Posterior cingulate gyrus (tissue), 11 donors: ENCODE measurements around the gene CNKSR3.

ENCODE experiments used
- DNase-seq, 10 donors: peaks; one replicate each; pipeline versions ENCODE4 v3.0.0 to v3.0.0-alpha.2; 2020 to 2021; ENCODE audit warnings: mixed read lengths in 3 of 10
- intact Hi-C: fragments of 100-400 bp; cut with DNase I; formaldehyde crosslinking; loops from one replicate; pipeline ENCODE4 v1.15.1; 2023

CNKSR3 gene

DNA sequence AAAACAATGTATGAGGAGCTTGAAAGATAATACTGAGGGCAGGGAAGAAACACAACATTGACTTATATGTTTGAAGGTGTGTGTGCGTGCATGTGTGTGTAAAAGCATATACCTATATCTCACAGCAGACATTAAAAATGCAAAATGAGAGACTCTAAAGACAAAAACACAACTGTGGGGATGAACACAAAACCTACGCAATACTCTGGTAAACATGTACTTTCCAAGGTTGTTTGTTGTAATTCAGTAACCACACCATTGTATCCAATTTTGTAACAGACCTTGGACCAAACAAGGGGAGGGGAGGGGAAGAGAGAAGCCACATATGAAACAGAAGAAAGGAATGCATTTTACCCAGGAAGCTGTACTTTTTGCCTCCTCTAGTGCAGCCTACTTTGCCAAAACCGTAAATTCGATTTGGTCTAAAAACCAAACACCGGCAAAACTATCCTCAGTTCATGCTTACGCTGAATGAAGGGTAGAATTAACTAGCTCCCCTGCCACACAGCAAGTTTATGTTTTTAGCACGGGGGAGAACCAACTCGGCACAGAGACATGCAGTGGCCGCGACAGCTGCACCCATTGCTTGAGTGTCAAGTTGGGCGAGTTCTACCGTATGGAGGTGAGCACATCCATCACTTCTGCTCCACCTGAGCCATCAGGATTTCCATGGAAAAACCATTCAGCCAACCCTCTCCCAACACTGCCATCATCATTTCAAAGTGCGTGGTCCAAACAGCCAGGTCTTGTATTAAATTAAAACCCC, 50.0 kb downstream of the CNKSR3 start:
- intact Hi-C loops, result no loop called here
- DNase-seq, result no peak

DNA sequence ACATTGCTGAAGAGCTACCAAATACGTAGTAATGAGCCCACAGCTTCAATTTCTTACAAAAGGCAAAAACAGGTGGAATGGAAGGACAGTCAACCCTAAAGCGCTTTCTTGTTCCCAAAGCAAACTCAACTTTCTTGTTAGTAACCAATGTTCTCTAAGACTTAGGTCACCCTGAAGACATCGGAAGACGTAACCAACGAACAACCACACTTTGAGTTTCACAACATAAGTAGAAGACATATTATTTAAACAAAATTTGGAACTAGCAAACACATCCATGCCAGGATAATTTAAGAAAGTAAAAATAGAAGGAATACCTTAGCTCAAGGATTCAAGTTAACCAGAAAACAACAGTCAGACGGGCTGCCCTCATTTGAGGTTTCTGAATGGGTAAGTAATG, 51.0 kb downstream of the CNKSR3 start:
- no peak for DNase-seq
- intact Hi-C loops, result no loop called here

DNA sequence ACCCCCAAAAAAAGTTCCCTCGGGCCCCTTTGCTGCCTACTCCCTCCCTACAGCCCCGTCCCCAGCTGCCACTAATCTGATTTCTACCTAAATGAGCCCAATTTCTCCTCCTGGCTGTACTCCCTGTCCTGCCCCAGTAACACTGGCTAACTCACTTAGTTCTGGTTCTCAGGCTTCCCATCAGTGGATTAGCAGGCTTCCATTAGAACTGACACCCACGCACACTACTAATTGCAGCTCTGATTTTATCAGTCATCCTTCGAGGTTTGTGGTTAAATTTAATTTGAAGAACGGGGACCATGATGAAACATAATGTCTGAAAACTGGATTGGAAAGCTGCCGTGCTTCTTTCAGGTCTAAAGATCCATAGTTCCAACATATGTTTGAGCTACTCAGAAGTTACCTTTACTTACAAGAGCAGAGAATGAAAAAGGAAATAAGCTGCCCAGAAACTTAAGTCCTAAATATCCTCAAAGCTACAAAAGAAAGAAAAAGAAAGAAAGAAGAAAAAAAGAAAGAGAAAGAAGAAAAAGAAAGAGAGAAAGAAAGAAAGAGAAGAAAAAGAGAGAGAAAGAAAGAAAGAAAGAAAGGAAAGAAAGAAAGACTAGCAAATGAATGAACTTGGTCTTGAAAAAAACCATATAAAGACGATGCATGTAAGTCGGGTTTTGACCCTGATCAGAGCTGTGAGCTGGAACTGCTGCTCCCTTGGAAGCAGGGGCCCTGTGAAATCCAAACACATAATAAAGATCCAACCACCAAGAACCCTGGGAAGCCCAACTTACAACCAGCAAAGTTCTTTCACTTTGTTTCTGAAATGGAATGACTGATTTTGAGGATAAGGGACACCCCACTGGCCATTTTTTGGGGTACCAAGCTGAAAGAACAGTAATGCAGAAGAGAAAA, 51.7 kb downstream of the CNKSR3 start:
- intact Hi-C loops, result no loop called here
- no peak for DNase-seq

DNA sequence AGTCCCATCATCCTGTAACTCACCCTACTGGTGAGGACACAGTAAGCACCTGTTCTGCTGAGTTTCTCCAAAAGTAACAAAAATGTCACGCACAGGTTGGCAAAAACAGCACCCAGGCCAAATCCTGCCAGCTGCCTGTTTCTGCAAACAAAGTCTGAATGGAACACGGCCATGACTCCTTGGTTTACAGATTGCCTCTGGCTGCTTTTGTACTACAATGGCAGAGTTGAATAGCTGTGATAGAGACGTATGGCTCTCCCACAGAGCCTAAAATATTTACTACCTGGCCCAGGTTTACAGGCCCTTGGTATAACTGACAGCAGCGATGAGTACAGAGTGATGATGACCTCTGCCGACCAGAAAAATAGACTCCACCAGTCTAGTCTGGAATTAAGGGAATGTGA, 52.6 kb downstream of the CNKSR3 start:
- no peak for DNase-seq
- intact Hi-C loops, result no loop called here

DNA sequence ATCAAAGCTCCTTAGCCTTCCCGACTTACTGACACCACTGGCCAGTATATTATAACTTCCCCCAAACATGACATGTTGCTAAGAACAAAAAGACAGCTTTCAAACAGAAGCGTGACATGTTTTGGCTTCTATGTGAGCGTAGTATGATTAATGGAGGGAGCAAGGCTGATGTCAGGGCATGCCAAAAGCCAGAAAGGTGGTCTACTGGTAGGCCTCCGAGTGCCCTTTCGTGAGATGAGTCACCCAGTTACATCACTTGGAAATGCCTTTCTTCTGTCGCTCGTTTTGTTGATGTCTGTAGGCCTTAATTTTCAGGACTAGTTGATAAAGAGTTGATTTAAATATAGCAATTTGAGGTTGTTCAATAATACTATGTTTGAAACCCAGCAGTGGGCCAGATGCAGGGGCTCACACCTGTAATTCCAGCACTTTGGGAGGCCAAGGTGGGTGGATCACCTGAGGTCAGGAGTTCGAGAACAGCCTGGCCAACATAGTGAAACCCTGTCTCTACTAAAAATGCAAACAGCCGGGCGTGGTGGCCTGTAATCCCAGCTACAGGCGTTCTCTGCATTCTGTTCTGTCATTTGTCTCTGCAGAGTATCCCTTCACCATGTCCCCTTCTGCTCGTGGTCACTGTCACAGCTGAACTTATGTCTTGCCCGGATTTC, 53.3 kb downstream of the CNKSR3 start:
- no peak for DNase-seq
- intact Hi-C loops, result no loop called here

DNA sequence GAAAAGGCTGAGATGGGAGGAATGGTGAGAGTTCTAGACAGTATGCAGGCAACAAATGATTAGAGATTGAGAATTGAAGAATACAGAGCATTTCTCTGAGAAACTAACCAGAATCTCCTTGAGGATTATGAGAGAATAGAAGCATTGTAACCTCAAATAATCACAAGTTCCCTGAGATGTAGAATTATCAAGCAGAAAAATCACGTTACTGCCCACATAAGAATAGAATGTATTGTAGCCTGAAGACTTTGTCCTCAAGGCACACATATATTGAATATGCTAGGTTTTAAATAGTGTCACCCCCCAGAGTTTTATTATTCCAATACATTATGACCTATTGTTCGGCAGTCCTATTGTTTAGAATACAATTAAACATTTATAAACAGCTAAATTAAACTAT, 57.2 kb downstream of the CNKSR3 start:
- no peak for DNase-seq
- intact Hi-C loops, result loop anchor here (2.0 kb wide), 1 partner anchor 45 kb away; no protein-coding TSS in a partner anchor

DNA sequence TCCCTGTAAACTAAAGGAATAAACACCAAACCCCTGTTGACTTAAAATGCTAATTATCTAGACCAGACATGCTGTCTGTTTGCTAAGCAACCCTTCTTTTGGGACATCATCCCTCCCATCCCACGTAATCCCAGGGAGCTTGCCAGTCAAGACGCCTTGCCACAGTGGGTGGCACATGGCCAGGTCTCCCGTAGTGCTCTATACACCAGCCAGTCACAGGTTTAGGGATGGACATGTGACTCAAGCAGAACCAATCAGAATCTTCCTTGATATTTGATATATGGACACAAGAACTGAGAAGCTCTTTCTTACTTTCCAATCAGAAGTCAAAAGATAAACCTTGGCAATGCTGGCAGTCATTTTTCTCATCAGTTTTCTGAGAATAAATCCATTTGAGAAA, 60.0 kb downstream of the CNKSR3 start:
- peak in 1 of 10 donors; percentile 51 for DNase-seq
- intact Hi-C loops, result no loop called here

DNA sequence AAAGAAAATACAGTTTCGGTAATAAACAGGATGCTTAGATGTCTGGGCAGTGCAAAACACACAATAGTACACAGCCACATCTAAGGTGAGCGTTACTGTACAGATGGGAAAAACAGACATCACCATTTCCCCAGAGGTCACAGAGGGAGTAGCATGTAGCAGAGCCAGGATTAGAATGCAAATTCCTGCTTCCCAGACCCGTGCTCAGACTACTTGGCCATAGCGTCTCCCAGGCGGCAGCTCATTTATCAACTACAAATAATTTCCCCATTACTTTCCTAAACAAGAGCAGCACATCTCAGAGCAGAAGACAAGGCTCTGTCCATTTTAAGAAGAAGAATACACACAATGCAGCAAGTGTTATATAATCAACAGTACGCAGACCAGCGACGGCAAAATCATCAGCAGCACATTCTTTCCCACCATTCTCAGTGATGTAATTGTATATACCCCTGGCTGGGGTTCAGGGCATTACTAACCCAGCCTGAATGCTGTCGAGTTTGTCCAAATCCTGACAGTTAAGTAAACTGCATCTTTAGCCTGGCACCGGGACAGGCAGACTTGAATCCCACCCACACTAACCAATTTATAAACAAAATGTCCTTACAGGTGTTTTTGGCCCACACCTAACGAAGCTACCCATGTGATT, 61.9 kb downstream of the CNKSR3 start:
- no peak for DNase-seq
- intact Hi-C loops, result no loop called here

DNA sequence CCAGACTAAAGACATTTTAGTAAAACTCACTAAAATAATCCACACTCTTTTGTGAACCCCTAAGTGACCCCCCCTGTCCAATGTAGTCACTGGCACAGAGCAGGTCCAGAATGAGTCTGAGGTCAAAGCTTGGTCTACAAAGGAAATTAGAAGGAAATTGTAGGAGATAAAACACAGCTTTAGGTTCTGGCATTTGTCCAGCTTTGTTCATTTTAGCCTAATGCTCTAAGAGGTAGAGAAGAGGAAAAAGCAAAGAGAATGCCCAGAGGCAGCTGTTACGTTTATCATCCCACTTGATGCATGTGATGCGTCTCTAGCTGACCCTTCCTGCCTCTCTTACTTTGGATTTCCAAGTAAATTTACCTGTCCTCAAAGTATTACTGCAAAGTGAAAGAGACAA, 62.5 kb downstream of the CNKSR3 start:
- no peak for DNase-seq
- intact Hi-C loops, result no loop called here

DNA sequence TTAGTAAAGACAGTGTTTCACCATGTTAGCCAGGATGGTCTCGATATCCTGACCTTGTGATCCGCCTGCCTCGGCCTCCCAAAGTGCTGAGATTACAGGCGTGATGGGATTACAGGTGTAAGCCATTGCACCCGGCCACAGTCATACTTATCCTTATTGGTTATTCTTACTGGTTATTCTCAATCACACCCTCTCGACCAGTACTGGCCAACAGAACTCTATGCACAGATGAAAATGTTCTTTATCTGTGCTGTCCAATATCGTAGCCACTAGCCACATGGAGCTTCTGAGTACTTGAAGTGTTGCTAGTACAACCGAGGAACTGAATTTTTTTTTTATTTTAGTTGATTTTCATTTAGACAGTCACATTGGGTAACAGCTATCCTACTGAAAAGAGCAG, 63.5 kb downstream of the CNKSR3 start:
- intact Hi-C loops, result no loop called here
- DNase-seq, result peak in 1 of 10 donors; percentile 32

DNA sequence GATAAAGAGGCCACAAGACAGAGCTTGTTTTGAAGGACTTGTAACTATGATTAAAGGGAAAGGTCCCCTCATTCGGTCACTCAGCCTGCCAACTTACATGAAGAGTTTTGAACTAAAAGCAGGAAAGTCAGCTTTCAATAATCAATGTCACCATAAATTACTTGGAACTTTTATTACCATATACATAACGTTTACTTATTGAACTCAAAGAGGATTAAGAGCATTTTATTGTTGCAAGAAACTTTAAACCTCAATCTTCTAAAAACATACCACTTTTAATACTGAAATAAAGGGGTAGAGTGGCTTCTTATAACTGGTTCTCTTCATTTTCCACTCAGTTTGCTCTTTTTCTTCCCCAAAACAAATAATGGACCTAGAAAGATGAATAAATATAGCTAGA, 65.1 kb downstream of the CNKSR3 start:
- intact Hi-C loops, result no loop called here
- DNase-seq, result no peak

DNA sequence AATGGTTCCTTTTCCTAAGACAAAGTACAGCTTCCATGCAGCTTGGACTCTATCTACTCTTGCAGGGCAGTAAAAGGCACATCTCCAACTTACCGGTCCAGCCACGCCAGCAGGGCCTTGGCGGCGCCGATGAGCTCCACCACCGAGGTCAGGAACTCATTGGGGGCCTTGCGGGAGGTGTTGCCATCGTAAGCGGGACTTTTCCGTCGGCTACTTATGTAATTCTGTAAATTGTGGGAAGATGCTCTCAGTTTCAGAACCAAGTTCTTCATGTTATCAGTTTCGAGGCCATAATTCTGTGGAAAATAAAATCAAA, 68.5 kb downstream of the CNKSR3 start:
- intact Hi-C loops, result no loop called here

DNA sequence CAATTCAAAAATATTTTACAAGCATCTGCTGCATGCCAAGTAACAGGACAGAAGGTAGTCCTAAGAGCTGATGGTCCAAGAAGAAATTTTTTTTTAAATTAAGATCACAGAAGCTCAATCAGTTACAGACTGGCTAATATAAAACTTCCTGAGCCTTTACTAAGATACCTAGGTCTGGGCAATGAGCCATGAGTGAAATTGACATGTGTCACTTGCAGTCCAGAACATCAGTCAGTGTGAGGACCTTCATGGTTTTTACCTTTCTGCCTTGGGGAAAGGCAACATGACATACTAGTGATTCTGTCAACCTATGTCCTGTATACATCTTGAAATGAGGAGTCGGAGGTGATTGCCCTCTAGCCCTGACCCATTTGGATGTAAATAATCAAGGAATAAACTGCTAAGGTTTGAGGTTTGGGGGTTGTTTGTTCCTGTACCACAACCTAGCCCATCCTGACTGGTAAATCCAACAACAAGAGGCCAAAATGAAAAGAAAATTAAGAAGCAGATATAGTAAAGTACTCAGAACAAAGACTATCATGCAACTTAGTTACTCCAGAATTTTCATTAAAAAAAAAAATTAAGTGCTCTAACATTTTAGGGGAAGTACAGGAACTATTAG, 70.0 kb downstream of the CNKSR3 start:
- no peak for DNase-seq
- intact Hi-C loops, result no loop called here

More for the DNA sequence above, 68.5 kb downstream of the CNKSR3 start:
- no peak for DNase-seq

DNA sequence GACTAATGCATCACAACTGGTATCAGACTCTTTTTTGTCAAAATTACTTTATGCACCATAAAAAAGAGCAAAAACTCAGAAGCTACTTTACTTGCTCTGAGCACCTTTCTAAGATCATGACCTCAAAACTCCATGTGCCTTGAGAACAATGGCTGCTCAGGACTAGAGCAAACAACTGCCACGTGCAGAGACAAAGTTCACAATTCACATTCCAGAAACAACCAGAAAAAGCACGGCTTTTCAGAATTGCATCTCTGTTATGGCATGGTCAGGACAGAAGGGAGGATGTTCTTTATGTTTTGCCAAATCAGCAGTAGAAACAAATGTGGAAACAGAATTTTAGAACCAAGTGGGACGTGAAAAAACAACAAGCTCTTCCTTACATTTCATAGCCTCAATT, 70.5 kb downstream of the CNKSR3 start:
- DNase-seq, result no peak
- intact Hi-C loops, result no loop called here

DNA sequence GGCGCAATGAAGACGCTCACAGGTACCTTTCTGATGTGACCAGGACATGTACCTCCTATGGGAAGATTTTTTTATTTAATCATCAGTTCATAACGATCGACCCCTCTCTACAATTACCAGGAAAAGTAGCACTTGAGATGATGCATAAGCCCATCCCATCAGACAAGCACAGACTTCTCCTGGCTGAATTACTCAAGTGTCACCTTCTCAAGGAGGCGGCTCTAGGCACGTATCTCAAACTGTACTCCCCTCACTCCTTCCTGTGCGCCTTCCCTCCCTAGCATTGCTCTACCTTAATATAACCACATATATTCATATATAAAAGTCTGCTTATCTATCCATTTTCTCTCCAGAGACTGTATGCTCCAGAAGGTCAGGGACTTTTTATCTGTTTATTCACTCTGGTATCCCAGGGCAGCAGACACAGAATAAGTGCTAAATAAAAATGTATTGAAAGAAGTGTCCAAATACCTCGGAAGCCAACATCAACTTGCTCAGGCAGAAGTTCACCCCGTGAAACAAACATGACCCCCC, 71.5 kb downstream of the CNKSR3 start:
- DNase-seq, result no peak
- intact Hi-C loops, result no loop called here

DNA sequence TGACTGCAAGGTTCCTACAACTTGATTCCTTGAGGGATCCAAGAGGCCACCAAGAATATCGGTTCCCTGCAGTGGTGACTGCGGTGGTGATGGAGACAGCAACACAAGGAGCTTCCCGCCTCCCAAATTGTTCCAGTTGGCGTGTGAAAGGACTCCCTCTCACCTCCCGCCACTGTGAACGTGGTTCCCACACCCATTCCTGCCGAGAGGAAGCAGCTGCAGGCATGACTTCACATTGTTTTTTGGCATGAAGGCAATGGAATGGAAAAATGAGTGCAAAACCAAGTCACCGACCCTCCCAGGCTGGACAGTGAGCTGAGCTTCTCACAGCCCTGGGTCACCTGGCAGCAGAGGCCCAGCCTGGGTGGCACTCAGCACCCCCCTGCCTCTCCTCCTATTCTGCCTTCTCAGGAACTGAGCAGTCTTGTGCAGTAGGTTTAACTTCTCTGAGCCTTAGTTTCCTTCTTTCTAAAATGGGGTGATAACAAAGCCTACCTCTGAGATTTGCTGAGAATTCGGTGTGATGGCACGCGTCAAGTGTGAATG, 75.0 kb downstream of the CNKSR3 start:
- peak in 1 of 10 donors; percentile 83 for DNase-seq
- intact Hi-C loops, result no loop called here

DNA sequence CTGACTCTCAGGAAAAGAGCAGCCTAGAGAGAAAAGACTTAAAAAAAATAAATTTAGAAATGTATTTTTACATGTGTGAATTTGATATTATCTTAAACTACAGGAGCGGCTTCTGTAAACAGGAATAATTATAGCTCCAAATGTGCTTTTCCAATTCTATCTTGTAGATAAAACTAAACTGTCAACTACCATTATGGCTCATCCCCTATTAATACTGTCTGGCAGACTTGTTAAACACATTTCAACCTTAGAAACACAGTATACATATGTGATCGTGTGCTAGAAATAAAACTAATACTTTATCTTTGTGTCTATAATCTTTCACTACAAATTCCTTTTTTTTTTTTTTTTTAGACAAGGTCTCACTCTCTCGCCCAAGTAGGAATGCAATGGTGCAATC, 75.8 kb downstream of the CNKSR3 start:
- intact Hi-C loops, result no loop called here
- no peak for DNase-seq

DNA sequence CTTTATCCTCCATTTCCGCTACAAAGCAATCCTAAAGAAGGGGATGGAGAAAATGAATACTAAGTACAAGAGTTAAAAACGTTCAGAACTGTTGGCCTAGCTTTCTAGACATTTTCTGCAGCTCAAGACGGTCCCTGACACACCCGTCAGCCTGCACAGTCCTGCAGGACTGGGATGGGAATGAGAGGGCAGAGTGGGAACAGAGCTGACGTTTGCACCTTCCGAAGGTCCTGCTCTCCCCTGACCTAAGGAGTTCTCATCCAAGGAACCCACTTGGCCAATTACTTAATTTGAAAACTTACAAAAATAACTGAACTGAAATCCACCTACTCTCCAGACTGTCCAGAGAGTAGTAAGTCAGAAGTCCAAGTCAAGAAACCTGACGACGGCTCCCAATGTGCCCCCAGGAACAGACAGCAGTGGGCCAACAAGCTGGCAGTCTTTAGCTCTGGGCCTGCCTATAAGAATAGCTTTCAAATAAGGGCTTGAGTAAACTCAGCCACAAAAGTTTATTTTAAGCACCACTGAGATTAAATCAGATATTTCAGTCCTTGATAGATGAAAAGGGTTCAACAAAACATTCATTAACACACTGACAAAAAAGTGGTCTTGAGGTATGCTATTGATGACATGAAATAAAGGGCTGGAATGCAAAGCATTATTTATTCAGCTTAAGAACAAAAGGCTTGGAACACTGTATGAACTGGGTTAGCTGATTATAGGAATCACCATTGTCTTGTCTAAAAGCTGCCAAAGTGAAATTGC, 76.8 kb downstream of the CNKSR3 start:
- intact Hi-C loops, result no loop called here
- DNase-seq, result no peak
